GM19395 (cell line): ENCODE measurements around the gene ADGRD1.

Experiments
- ATAC-seq: cut with Tn5 transposase; IDR thresholded peaks from one replicate; pipeline ENCODE4 v1.9.1; 2021; ENCODE audit warnings: mild to moderate bottlenecking, moderate library complexity; ENCODE audit not compliant: unreplicated experiment

Gene ADGRD1

DNA sequence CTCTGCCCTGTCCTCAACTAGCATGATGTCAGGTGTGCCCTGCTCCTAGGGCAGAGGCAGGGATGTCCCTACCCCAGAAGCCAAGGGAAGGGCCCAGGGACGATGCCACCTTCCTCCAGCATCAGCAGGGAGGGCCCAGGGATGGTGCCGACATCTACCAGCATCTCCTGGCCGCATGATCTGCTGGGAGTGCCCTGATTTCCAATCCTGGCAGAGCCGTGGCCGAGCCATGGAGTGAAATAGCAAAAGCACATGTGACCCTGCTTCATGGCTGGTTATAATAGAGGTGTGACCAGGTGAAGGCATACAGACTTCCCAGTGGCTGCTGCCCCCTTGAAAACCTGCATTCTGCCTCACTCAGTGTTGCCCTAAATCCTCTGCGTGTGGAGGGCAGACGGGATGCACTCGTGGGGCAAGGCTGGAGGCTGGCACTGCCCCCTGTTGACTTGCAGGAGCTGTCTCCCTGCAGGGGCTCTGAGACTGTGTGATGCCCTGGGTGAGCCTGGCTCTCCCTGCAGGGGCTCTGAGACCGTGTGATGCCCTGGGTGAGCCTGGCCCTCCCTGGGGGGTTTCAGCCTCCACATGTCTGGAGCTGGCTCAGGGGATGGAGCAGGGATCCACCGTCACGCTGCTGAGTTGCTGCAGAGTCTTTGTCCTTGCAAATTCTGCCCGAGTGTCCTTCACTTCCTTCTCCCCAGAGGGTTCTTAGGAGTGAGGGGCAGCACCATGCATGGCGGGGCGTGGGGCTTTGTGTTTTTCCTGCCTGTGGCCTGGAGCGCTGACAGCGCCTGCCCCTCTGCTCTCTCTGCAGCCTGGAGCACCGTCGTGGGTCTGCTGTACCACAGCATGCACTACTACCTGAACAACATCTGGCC, 51.7 kb downstream of the ADGRD1 start:
- no peak for ATAC-seq

GRCh38 chr12:131006036-131006735, 52.5 kb downstream of the ADGRD1 start:
- ATAC-seq, result no peak

DNA sequence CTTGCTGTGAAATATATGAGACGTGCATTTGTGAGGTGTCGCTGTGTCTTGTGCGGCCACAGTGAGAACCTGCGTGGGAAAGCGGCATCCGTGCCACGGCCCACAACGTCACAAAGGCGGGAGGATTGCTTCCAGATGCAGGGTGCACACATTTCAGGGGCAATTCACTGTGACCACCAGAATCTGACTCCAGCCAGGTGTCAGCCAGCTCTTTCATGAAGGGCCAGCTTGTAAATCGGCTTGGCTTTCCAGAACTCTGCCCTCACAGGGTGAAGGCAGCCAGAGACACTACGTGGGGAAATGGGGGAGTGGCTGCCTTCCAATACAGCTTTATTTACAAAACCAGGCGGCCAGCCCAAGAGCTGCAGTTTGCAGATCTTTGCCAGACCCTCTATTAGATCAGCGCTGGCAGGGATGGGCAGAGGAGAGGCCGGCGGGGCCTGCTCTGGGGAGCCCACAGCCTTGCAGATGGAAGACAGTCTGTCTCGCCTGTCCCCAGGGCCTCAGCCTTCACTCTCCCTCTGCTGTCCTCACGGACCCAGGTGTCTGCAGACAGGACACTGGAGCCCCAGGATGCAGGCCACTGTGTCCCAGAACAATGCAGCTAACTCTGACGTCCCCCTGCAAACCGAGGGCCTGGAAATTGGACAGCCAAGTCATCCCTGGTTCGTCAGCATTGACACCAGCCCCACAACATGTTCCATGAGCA, 53.5 kb downstream of the ADGRD1 start:
- ATAC-seq, result no peak

GRCh38 chr12:131007740-131008117, 54.0 kb downstream of the ADGRD1 start:
- ATAC-seq, result no peak

GRCh38 chr12:131008131-131008912, 54.6 kb downstream of the ADGRD1 start:
- no peak for ATAC-seq

DNA sequence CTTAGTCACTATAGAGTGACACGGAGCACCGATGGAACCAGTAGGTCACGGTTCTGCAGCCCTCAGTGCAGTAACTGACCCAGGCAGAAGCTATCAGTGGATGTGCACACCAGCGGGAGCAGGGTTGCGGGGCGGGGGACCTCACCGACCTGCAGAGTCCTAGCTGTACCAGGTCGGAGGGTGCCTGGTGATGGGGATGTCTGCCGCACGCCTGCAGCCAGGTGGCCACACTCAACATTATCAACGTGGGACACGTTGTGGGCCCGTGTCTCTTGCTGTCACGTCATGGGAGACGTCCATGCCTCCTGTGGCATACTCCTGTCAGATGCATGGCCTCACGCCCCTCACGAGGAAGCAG, 55.2 kb downstream of the ADGRD1 start:
- no peak for ATAC-seq

DNA sequence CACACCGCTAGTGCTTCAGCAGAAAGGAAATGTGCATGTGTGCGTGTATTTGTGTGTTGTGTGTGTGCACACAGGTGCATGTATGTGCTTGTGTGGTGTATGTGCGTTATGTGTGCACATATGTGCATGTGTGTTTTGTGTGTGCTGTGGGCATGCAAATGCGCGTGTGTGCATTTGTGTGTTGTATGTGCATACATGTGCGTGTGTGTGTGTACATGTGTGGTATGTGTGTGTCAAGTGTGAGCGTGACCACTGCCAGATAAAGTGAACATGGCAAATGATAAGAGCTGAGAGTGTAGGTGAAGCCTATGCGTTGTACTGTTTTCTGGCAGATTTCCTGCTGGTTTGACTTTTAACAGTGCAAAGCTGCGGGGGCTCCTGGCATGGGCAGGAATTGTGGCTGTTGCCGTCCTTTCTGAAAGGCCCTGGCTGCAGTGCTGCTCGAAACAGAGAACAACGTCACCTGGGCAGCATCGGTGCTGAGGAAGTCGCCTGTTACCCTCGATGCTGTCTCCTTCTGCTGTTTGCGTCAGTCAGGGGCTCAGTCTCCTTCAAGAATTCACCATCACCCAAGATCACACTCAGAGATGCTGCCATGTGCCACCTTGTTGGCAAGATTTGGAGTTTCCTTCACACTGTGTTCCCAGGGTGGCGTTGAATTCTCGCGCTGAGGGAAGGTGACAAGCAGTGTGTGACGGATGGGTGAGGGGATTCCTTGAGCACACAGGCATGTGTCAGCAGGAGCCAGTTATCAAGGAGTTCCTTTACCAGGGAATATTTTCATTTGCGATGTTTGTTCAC, 56.1 kb downstream of the ADGRD1 start:
- no peak for ATAC-seq

DNA sequence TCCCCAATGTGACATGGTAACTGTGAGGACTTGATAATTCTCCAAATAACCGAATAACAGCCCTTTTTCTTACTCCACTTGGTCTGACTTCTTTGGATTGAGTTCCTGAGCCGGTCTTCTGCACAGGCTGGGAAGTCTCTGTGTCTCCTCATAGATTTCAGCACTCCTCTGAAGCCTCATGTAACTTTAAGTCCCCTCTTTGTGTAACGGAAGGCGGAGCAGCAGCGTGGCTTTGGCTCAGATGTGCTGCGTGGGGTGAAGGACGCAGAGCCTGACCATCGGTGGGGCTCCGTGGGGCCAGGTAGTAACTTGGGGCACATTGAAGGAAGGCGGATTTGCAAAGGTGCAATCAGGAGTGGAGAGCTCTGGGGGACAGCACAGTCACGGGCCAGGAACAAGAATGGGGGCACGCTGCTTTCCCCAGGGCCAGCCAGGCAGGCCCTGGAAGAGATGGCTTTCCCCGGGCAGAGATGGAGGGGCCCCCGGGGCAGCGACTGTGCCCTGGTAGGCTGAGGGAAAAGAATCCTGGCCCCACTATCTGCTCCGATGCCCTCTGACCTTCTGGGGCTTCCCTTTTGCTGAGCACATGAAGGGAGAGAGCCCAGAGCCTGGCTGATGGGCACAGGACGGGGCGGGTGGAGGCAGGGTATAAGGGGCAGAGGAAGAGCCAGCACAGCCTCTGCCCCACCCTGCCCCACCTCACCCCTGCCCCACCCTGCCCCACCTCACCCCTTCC, 56.9 kb downstream of the ADGRD1 start:
- no peak for ATAC-seq

DNA sequence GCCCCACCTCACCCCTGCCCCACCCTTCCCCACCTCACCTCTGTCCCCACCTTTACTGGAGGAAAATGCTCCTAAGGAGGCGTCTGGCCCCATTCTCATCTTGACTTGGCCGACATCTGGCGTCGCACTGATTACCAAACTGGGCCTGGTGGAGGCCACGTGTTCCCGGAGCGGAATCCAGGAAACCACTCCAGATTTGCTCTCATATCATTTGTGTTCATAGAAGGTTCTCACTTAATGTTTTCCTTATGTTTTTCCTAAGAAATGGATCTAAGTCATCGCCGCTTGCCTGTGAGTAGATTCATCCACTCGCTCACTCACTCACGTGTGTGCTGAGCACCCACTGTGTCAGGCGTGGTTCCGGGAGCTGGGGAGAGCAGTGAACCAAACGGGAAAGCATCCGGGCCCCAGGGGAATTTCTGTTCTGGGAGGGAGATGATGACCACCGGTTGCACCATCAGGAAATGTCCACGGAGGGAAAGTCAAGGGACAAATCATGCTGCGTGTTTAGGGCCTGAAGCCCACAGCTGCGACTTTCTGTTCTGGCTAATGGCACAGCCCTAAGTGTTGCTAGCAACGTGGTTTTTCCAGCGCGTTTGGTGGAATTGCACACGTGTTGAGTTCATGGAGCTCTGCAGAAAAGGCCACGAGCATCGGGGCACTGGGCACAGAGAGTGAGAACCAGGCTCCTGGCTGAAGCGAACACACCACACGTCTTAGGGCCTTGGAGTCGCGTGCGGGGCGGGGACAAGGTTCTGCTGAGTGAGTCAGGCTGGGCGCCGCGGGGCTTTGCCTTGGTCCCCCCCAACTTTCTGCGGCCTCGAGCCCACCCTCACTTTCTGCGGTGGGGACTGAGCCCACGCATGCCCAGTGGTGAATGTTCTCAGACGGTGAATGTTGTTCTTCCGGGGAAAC, 57.7 kb downstream of the ADGRD1 start:
- no peak for ATAC-seq

DNA sequence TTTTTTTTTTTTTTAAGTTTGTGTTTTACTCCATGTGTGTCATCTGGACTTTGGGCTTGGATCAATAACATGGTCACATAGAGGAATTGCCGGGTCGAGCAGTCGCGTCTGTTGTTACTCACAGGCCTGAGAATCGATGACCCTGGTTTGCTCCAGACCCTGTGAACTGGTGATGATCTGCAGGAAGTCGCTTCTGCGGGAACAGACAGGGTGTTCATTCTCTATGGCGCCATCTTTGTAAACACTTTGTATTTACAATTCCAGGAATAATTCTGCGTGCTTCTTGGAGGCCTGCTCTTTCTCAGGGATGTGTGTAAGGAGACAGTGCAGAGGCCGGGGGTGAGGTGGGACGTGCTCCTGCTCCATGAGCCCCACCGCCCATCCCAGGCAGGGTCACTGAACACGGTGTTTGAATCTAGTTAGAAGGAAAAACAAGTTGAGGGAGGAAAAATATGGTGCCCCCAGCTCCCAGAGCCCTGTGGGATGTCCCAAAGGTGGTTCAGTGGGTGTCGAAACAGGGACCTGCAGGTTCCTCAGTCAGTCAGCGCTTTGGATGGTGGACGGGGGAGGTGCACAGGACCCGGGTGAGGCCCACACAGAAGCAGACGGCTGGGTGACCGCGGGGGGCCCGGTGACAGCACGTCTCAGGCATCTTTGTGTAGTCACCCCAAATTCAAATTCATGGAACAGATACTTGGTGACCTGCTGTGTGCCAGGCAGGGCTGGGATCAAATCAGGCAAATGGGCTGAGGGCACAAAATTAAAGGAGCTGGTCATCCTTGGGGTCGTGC, 58.8 kb downstream of the ADGRD1 start:
- ATAC-seq, result no peak

- ATAC-seq, result no peak
Measured at GRCh38 chr12:131013118-131013517, 59.4 kb downstream of the ADGRD1 start.

GRCh38 chr12:131014343-131014742, 60.6 kb downstream of the ADGRD1 start:
- no peak for ATAC-seq

- ATAC-seq, result no peak
Measured at GRCh38 chr12:131015581-131016337, 62.1 kb downstream of the ADGRD1 start.

DNA sequence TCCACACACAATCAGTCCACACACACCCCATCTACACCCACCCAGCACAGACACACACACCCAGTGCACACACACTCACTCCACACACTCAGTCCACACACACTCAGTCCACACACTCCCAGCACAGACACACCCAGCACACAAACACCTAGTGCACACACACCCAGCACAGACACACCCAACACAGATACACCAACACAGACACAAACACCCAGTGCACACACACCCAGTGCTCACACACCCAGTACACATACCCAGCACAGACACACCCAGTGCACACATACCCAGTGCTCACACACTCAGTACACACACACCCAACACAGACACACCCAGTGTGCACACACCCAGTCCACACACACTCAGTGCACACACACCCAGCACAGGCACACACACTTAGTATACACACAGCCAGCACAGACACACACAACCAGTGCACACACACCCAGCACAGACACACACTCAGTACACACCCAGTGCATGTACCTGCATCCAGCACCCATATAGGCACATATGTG, 63.8 kb downstream of the ADGRD1 start:
- no peak for ATAC-seq

DNA sequence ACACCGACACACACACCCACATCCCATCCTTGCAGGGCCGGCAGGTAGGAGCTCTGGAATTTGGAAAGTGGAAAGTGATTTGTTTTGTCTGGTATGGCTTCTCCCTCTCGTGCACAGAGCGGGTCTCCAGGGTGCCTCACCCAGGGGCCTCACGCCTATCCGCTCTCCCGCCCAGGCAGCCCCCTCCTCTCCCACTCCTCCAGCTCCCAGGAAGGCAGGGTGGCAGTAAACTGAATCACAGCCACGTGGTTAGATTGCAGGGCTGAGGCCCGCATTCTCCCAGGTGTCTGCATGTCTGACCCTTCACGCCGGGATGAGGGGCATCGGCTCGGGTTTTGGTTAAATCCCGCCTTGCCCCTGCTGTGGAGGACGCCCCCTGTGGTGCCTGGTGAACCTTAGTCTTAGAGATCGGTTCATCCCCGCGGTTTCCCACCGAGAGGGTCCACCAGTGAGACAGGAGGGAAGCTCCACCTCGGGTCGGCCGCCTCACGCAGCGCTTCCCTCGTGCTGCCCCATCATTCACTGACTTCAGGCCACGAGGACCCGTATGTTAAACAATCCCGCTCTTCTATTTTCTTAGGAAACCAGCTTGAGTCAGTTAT, 64.4 kb downstream of the ADGRD1 start:
- ATAC-seq, result no peak

DNA sequence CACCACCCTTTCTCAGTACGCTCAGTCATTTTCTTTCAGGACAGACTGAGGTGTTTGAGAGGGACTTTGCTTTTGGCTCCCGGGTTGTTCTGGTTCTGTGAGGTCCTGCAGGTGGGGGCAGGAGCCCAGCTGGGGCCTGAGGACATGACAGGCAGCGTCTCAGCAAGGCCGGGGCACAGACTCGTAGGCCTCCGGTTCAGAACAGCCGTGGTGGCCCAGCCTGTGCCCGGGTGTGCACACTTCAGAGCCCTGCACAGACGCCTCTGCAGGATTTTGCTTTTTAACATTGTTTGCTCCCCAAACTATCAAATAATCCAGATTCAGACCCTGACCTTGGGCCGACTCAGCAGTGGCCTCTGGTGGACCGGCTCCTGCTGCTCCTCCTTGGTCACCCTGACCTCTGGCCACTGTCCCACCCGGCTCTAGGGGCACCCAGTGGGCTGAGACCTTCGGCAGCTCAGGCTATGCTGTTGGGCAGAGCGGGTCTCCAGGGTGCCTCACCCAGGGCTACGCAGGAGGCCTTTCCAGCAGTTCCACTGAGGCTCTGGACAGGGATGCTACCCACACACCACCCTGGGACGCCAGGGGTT, 65.2 kb downstream of the ADGRD1 start:
- no peak for ATAC-seq
